GM19455 (cell line): ENCODE data around the gene ARHGEF12.

ENCODE experiments used
- ATAC-seq: cut with Tn5 transposase; IDR thresholded peaks from one replicate; pipeline ENCODE4 v1.9.1; 2021; ENCODE audit not compliant: unreplicated experiment

The ARHGEF12 gene

GRCh38 chr11:120317689-120318480, 18.3 kb upstream of the ARHGEF12 start:
- ATAC-seq: no peak

- ATAC-seq: no peak
These were observed 17.3 kb upstream of the ARHGEF12 start for GRCh38 chr11:120318906-120319305.

GRCh38 chr11:120324932-120325810, 11.0 kb upstream of the ARHGEF12 start, which contains the start of gene TLCD5:
TSS of gene TLCD5 (plus strand) at chr11:120325299. CDS start at chr11:120327442, 2,143 bp downstream.
- peak; percentile 53 for ATAC-seq

GRCh38 chr11:120326228-120326627, 10.0 kb upstream of the ARHGEF12 start:
- ATAC-seq: no peak

- ATAC-seq: no peak
These were observed 9.3 kb upstream of the ARHGEF12 start for GRCh38 chr11:120326845-120327281.

GRCh38 chr11:120327311-120327710, 8.9 kb upstream of the ARHGEF12 start:
- no peak for ATAC-seq

- ATAC-seq: no peak
These were observed 6.7 kb upstream of the ARHGEF12 start for GRCh38 chr11:120329556-120329955.

- ATAC-seq: no peak
These were observed 6.2 kb upstream of the ARHGEF12 start for GRCh38 chr11:120330045-120330444.

GRCh38 chr11:120331301-120331996, 4.8 kb upstream of the ARHGEF12 start:
- no peak for ATAC-seq

GRCh38 chr11:120332822-120333716, 3.1 kb upstream of the ARHGEF12 start:
- ATAC-seq: no peak

GRCh38 chr11:120333801-120334200, 2.4 kb upstream of the ARHGEF12 start:
- ATAC-seq: no peak

- ATAC-seq: no peak
These were observed 1.9 kb upstream of the ARHGEF12 start for GRCh38 chr11:120334332-120334731.

GRCh38 chr11:120334894-120335462, 1.2 kb upstream of the ARHGEF12 start:
- no peak for ATAC-seq

GRCh38 chr11:120335556-120335907, 681 bp upstream of the ARHGEF12 start:
- peak; percentile 21 for ATAC-seq

- peak; percentile 43 for ATAC-seq
These were observed 585 bp downstream of the ARHGEF12 start for GRCh38 chr11:120336641-120337354.

- no peak for ATAC-seq
These were observed 1.3 kb downstream of the ARHGEF12 start for GRCh38 chr11:120337355-120338106.

GRCh38 chr11:120338107-120338933, 2.1 kb downstream of the ARHGEF12 start:
- no peak for ATAC-seq
